ENCODE results near the gene ALDH4A1.

The ALDH4A1 gene

GRCh38 chr1:18939398-18940302 is 37.3 kb upstream of the ALDH4A1 start:
- DNase-seq: no peak

GRCh38 chr1:18938707-18939070 is 36.3 kb upstream of the ALDH4A1 start:
- peak; percentile 44 to 55 for DNase-seq

GRCh38 chr1:18938008-18938706 is 35.8 kb upstream of the ALDH4A1 start:
- DNase-seq: no peak

GRCh38 chr1:18937539-18937938 is 35.2 kb upstream of the ALDH4A1 start:
- DNase-seq: no peak

- DNase-seq: no peak
Observed at GRCh38 chr1:18936814-18937481, 34.6 kb upstream of the ALDH4A1 start.

- DNase-seq: no peak
Observed at GRCh38 chr1:18936471-18936813, 34.1 kb upstream of the ALDH4A1 start.

- DNase-seq: no peak
Observed at GRCh38 chr1:18934205-18935000, 32.0 kb upstream of the ALDH4A1 start.

GRCh38 chr1:18932879-18933278 is 30.5 kb upstream of the ALDH4A1 start:
- DNase-seq: no peak

GRCh38 chr1:18932387-18932786 is 30.0 kb upstream of the ALDH4A1 start:
- DNase-seq: no peak

- no peak for DNase-seq
Observed at GRCh38 chr1:18931730-18932129, 29.4 kb upstream of the ALDH4A1 start.

- no peak for DNase-seq
Observed at GRCh38 chr1:18929686-18930085, 27.3 kb upstream of the ALDH4A1 start.

GRCh38 chr1:18928985-18929384 is 26.6 kb upstream of the ALDH4A1 start:
- no peak for DNase-seq

GRCh38 chr1:18928406-18928805 is 26.1 kb upstream of the ALDH4A1 start:
- DNase-seq: no peak

GRCh38 chr1:18927654-18928272 is 25.4 kb upstream of the ALDH4A1 start:
- DNase-seq: no peak

GRCh38 chr1:18927082-18927653 is 24.8 kb upstream of the ALDH4A1 start:
- DNase-seq: no peak

GRCh38 chr1:18926315-18927081 is 24.1 kb upstream of the ALDH4A1 start:
- no peak for DNase-seq

GRCh38 chr1:18925279-18925678 is 22.9 kb upstream of the ALDH4A1 start:
- DNase-seq: no peak

GRCh38 chr1:18924221-18924691 is 21.9 kb upstream of the ALDH4A1 start:
- DNase-seq: no peak

- DNase-seq: no peak
Observed at GRCh38 chr1:18923756-18924211, 21.4 kb upstream of the ALDH4A1 start.

GRCh38 chr1:18922848-18923755 is 20.7 kb upstream of the ALDH4A1 start:
- no peak for DNase-seq
